CD4-positive, alpha-beta T cell treated with Interleukin-2 at 100 ng/mL for 4 hours (primary cell): ENCODE measurements around the gene C2CD2L.
"Not testable (repeated sequence)": the region's sequence is repeated elsewhere in the genome, so short reads cannot be mapped to it uniquely, and the experiment has no call there.

Experiments used
- DNase-seq: peaks from one replicate; pipeline ENCODE4 v3.0.0-alpha.2; 2020; ENCODE audit warnings: low spot score

The C2CD2L gene

GRCh38 chr11:119093942-119094815, 13.0 kb upstream of the C2CD2L start:
- DNase-seq: peak; percentile 32

- DNase-seq: peak; percentile 60
These were observed 12.4 kb upstream of the C2CD2L start for GRCh38 chr11:119094816-119095065.

GRCh38 chr11:119095066-119095880, 11.9 kb upstream of the C2CD2L start:
- peak; percentile 100 for DNase-seq

- no peak for DNase-seq
These were observed 7.4 kb upstream of the C2CD2L start for GRCh38 chr11:119099711-119100110.

GRCh38 chr11:119100246-119100970, 6.7 kb upstream of the C2CD2L start:
- DNase-seq: peak; percentile 24

- no peak for DNase-seq
These were observed 6.0 kb upstream of the C2CD2L start for GRCh38 chr11:119100994-119101758.

- DNase-seq: peak; percentile 87
These were observed 5.3 kb upstream of the C2CD2L start, which contains the start of gene DPAGT1 for GRCh38 chr11:119101759-119102423. Gene DPAGT1 (minus strand): TSS chr11:119101853. CDS start chr11:119101655, 198 bp downstream.

GRCh38 chr11:119103161-119103664, 3.9 kb upstream of the C2CD2L start:
- DNase-seq: not testable (repeated sequence)

GRCh38 chr11:119103793-119104192, 3.4 kb upstream of the C2CD2L start:
- no peak for DNase-seq

- DNase-seq: no peak
These were observed 498 bp downstream of the C2CD2L start for GRCh38 chr11:119107538-119108145.

GRCh38 chr11:119108146-119108856, 1.2 kb downstream of the C2CD2L start:
- peak; percentile 26 for DNase-seq

- no peak for DNase-seq
These were observed 1.7 kb downstream of the C2CD2L start for GRCh38 chr11:119108857-119109221.

- no peak for DNase-seq
These were observed 2.7 kb downstream of the C2CD2L start for GRCh38 chr11:119109843-119110242.

GRCh38 chr11:119110439-119110838, 3.3 kb downstream of the C2CD2L start:
- no peak for DNase-seq

- DNase-seq: no peak
These were observed 4.3 kb downstream of the C2CD2L start for GRCh38 chr11:119111361-119111925.

GRCh38 chr11:119112314-119113020, 5.3 kb downstream of the C2CD2L start:
- DNase-seq: no peak

- DNase-seq: no peak
These were observed 6.6 kb downstream of the C2CD2L start for GRCh38 chr11:119113716-119114115.

GRCh38 chr11:119114351-119114750, 7.2 kb downstream of the C2CD2L start:
- DNase-seq: no peak
